DMS153 treated with DMSO at 0.1 percent for 48 hours (cell line): ENCODE results near the gene C11orf42.

Source experiments
- DNase-seq: peaks from one replicate; lab custom pipeline; 2025; ENCODE audit not compliant: unreplicated experiment; lab: John Stamatoyannopoulos, UW

Gene C11orf42

GRCh38 chr11:6205366-6205765 is at the start of gene C11orf42:
Gene C11orf42 (plus strand): TSS chr11:6205557. CDS start chr11:6205616, 59 bp downstream.
- DNase-seq: no peak

GRCh38 chr11:6156628-6157359 is 48.6 kb upstream of the C11orf42 start:
- DNase-seq: no peak

- DNase-seq: no peak
Observed at GRCh38 chr11:6170226-6170625, 35.1 kb upstream of the C11orf42 start, which contains the start of gene OR52B2. Gene OR52B2 (minus strand): TSS chr11:6170326. CDS start chr11:6170326, 0 bp downstream.

GRCh38 chr11:6175440-6175839 is 29.9 kb upstream of the C11orf42 start:
- DNase-seq: no peak

GRCh38 chr11:6191742-6192141 is 13.6 kb upstream of the C11orf42 start:
- DNase-seq: no peak

GRCh38 chr11:6194065-6194581 is 11.2 kb upstream of the C11orf42 start:
- DNase-seq: no peak

- no peak for DNase-seq
Observed at GRCh38 chr11:6196396-6196795, 9.0 kb upstream of the C11orf42 start.

GRCh38 chr11:6197466-6198200 is 7.7 kb upstream of the C11orf42 start:
- DNase-seq: no peak

- no peak for DNase-seq
Observed at GRCh38 chr11:6199174-6199810, 6.1 kb upstream of the C11orf42 start, which contains the start of gene OR52W1. Gene OR52W1 (plus strand): TSS chr11:6199224. CDS start chr11:6199224, 0 bp downstream.

- DNase-seq: no peak
Observed at GRCh38 chr11:6200975-6201374, 4.4 kb upstream of the C11orf42 start.

GRCh38 chr11:6201481-6201880 is 3.9 kb upstream of the C11orf42 start:
- DNase-seq: no peak

GRCh38 chr11:6202041-6202440 is 3.3 kb upstream of the C11orf42 start:
- no peak for DNase-seq

- no peak for DNase-seq
Observed at GRCh38 chr11:6203327-6203726, 2.0 kb upstream of the C11orf42 start.

- no peak for DNase-seq
Observed at GRCh38 chr11:6204706-6205105, 651 bp upstream of the C11orf42 start.

- no peak for DNase-seq
Observed at GRCh38 chr11:6206456-6207180, 1.3 kb downstream of the C11orf42 start.

- no peak for DNase-seq
Observed at GRCh38 chr11:6209801-6210200, 4.4 kb downstream of the C11orf42 start.

GRCh38 chr11:6210274-6210955 is 5.1 kb downstream of the C11orf42 start:
- no peak for DNase-seq

- DNase-seq: no peak
Observed at GRCh38 chr11:6214530-6214929, 9.2 kb downstream of the C11orf42 start.

- no peak for DNase-seq
Observed at GRCh38 chr11:6216501-6216900, 11.1 kb downstream of the C11orf42 start.

- DNase-seq: no peak
Observed at GRCh38 chr11:6217722-6218121, 12.4 kb downstream of the C11orf42 start.
